ENCODE measurements around the gene PALM3.

GRCh38 chr19:14091813-14092462 is 30.1 kb upstream of the PALM3 start:
- no peak for TF ChIP-seq CTCF (conservative IDR thresholded peaks at IDR 0.05; ENCODE audit: low read depth, low read length)
- TF ChIP-seq EZH2 (IDR thresholded peaks at IDR 0.05; ENCODE audit: borderline replicate concordance, low read depth, low read length, poor library complexity, severe bottlenecking), result no peak
